Parathyroid adenoma (tissue), 2 donors: ENCODE data around the gene GPSM3.

Experiments used
- H2AFZ ChIP-seq: fragments of 300-600 bp; sonication (generic); one replicate; pipeline ENCODE4 v1.7.0; 2017; ENCODE audit warnings: antibody characterized with exemption, mild to moderate bottlenecking
- H3K27ac ChIP-seq: fragments of 300-600 bp; sonication (generic); one replicate; pipeline ENCODE4 v1.7.0; 2017
- H3K27me3 ChIP-seq: fragments of 300-600 bp; sonication (generic); one replicate; pipeline ENCODE4 v1.7.0; 2017; ENCODE audit warnings: low read length; ENCODE audit not compliant: control insufficient read depth, insufficient read depth
- H3K36me3 ChIP-seq: fragments of 300-600 bp; sonication (generic); one replicate; pipeline ENCODE4 v1.7.0; 2017; ENCODE audit warnings: low read length; ENCODE audit not compliant: control insufficient read depth, insufficient read depth
- H3K4me1 ChIP-seq: fragments of 300-600 bp; sonication (generic); one replicate; pipeline ENCODE4 v1.7.0; 2017; ENCODE audit warnings: control low read depth
- H3K4me2 ChIP-seq: fragments of 300-600 bp; sonication (generic); one replicate; pipeline ENCODE4 v1.7.0; 2017; ENCODE audit warnings: low read length
- H3K4me3 ChIP-seq: fragments of 300-600 bp; sonication (generic); one replicate; pipeline ENCODE4 v1.7.0; 2017; ENCODE audit warnings: low read depth, low read length
- H3K79me2 ChIP-seq: fragments of 300-600 bp; sonication (generic); one replicate; pipeline ENCODE4 v1.7.0; 2017; ENCODE audit warnings: control low read depth
- H3K9ac ChIP-seq: fragments of 300-600 bp; sonication (generic); one replicate; pipeline ENCODE4 v1.7.0; 2017; ENCODE audit warnings: mild to moderate bottlenecking
- H3K9me3 ChIP-seq: fragments of 300-600 bp; sonication (generic); one replicate; pipeline ENCODE4 v1.7.0; 2017; ENCODE audit warnings: low read length; ENCODE audit not compliant: control insufficient read depth
- TF ChIP-seq, protein P1 (sequence below): fragments of 300-600 bp; sonication (generic); IDR thresholded peaks from one replicate; pipeline ENCODE4 v1.7.0; 2017; ENCODE audit warnings: antibody characterized with exemption, mild to moderate bottlenecking
- donor health status: primary hyperparathyroidism.

GPSM3 gene

GRCh38 chr6:32168807-32169591 lies 23.4 kb downstream of the GPSM3 start:
- Histone ChIP-seq H3K4me3 (no peak overlapping the region), H3K9me3 (no peaks in the 10 kb centered on the region), H3K27ac (no peak overlapping the region), H3K79me2 (no peaks in the 10 kb centered on the region), H3K9ac (no peak overlapping the region), H3K36me3 (no peaks in the 10 kb centered on the region), H3K27me3 (no peaks in the 10 kb centered on the region), H3K4me2 (no peak overlapping the region), H2AFZ (no peak overlapping the region), H3K4me1 (no peaks in the 10 kb centered on the region)
- TF ChIP-seq, protein P1, sequence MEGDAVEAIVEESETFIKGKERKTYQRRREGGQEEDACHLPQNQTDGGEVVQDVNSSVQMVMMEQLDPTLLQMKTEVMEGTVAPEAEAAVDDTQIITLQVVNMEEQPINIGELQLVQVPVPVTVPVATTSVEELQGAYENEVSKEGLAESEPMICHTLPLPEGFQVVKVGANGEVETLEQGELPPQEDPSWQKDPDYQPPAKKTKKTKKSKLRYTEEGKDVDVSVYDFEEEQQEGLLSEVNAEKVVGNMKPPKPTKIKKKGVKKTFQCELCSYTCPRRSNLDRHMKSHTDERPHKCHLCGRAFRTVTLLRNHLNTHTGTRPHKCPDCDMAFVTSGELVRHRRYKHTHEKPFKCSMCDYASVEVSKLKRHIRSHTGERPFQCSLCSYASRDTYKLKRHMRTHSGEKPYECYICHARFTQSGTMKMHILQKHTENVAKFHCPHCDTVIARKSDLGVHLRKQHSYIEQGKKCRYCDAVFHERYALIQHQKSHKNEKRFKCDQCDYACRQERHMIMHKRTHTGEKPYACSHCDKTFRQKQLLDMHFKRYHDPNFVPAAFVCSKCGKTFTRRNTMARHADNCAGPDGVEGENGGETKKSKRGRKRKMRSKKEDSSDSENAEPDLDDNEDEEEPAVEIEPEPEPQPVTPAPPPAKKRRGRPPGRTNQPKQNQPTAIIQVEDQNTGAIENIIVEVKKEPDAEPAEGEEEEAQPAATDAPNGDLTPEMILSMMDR = peak; percentile 11

- no peak overlapping the region for H3K4me2 ChIP-seq
- no peaks in the 10 kb centered on the region for H3K9me3 ChIP-seq
- no peak overlapping the region for H3K4me3 ChIP-seq
- no peaks in the 10 kb centered on the region for H3K27me3 ChIP-seq
- H2AFZ ChIP-seq = no peak overlapping the region
- no peak overlapping the region for H3K27ac ChIP-seq
- no peaks in the 10 kb centered on the region for H3K79me2 ChIP-seq
- H3K36me3 ChIP-seq = no peaks in the 10 kb centered on the region
- TF ChIP-seq, protein P1 = no peak
- H3K4me1 ChIP-seq = no peaks in the 10 kb centered on the region
- H3K9ac ChIP-seq = no peak overlapping the region
Observed at GRCh38 chr6:32168350-32168749, 24.1 kb downstream of the GPSM3 start.

DNA sequence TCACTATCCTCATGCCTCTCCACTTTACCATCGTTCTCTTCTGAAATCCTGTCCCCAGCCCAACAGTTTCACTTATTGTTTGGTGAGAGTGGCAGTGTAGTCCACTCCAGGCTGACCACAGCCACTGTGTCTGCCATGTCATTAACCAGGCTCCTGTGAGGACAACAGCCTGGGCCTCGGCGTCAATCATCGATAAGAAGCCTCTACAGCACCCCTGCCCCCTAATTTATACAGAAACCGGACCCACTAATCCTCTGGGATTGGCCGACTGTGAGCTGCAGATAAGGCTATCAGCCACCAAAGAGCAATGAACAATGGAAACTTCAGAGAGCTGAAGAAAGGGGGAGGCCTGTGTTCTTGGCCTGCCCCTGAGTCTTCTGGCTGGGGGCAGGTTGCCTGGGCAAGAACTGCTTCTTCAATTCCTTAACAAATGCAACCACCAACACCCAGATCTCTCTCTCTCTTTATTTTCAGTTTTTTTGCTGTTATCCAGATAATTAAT lies 24.6 kb downstream of the GPSM3 start:
- no peaks in the 10 kb centered on the region for H3K79me2 ChIP-seq
- H3K27ac ChIP-seq = no peak overlapping the region
- TF ChIP-seq, protein P1 = no peak
- H3K4me1 ChIP-seq = no peaks in the 10 kb centered on the region
- H3K36me3 ChIP-seq = no peaks in the 10 kb centered on the region
- no peak overlapping the region for H3K4me2 ChIP-seq
- H3K4me3 ChIP-seq = no peak overlapping the region
- H2AFZ ChIP-seq = no peak overlapping the region
- no peaks in the 10 kb centered on the region for H3K9me3 ChIP-seq
- H3K9ac ChIP-seq = no peak overlapping the region
- H3K27me3 ChIP-seq = no peaks in the 10 kb centered on the region

DNA sequence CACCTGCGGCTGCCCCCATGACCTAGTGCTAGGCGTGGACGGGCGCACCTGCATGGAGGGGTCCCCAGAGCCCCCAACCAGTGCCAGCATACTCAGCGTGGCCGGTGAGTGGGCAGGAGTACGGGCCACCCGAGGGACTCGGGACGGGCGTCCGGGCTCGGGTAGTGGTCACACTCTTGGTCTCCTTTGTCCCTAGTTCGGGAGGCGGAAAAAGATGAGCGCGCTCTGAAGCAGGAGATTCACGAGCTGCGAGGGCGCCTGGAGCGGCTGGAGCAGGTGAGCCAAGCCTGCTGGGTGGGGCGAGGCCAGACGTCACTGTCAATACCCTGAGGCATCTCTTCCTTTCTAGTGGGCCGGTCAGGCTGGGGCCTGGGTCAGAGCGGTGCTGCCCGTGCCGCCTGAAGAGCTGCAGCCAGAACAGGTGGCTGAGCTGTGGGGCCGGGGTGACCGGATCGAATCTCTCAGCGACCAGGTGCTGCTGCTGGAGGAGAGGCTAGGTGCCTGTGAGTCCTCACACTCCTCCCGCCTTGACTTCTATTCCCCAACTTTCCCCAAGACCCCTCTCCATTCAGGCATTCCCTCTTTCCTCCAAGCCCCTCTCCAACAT lies 25.2 kb downstream of the GPSM3 start:
- H3K9ac ChIP-seq = no peak overlapping the region
- no peak overlapping the region for H3K4me3 ChIP-seq
- H3K79me2 ChIP-seq = no peaks in the 10 kb centered on the region
- no peaks in the 10 kb centered on the region for H3K36me3 ChIP-seq
- TF ChIP-seq, protein P1 = no peak
- H3K4me1 ChIP-seq = no peaks in the 10 kb centered on the region
- H3K4me2 ChIP-seq = no peak overlapping the region
- H3K27ac ChIP-seq = no peak overlapping the region
- no peak overlapping the region for H2AFZ ChIP-seq
- H3K27me3 ChIP-seq = no peaks in the 10 kb centered on the region
- H3K9me3 ChIP-seq = no peaks in the 10 kb centered on the region
